Mammary epithelial cell (primary cell): ENCODE results near the gene ARMH4.

Experiments
- CTCF ChIP-seq, 2 donors: IDR thresholded peaks in 1 of 2; conservative IDR thresholded peaks in 1 of 2; 2 replicates each; pipeline ENCODE4 v1.5.1; 2011 to 2012; ENCODE audit warnings: inconsistent platforms in 2 of 2, low read length in 2 of 2, mild to moderate bottlenecking in 2 of 2, control low read depth in 1 of 2, low read depth in 1 of 2; ENCODE audit not compliant: insufficient read depth in 1 of 2; ENCODE audit errors: extremely low read depth in 1 of 2
- EZH2 ChIP-seq: IDR thresholded peaks from 2 replicates; pipeline ENCODE4 v1.6.1; 2012; ENCODE audit warnings: low read length, inconsistent platforms, borderline replicate concordance

- TF ChIP-seq CTCF (conservative IDR thresholded peaks at IDR 0.05 in 1 of 2, IDR thresholded peaks at IDR 0.05 in 1 of 2; ENCODE audit: extremely low read depth in 1 of 2, insufficient read depth in 1 of 2, low read depth in 1 of 2, low read length in 2 of 2) (no peak), EZH2 (no peak)
Observed at GRCh38 chr14:58054100-58054499, 97.9 kb downstream of the ARMH4 start.
